MM.1S (cell line): Measurements from ENCODE around the gene OBSCN.

Experiments used
- EZH2 ChIP-seq: fragments of 300-600 bp; sonication (generic); optimal IDR thresholded peaks from 2 replicates; pipeline ENCODE3; 2017; ENCODE audit warnings: low read depth, mild to moderate bottlenecking, antibody characterized with exemption, low read length, mixed read lengths
- EZH2phosphoT487 ChIP-seq: fragments of 300-600 bp; sonication (generic); IDR thresholded peaks from 2 replicates; pipeline ENCODE4 v1.6.1; 2018; ENCODE audit warnings: antibody characterized with exemption, low read length
- TF ChIP-seq, protein P1 (sequence below): fragments of 300-600 bp; sonication (generic); IDR thresholded peaks from 2 replicates; pipeline ENCODE4 v1.5.1; 2016; ENCODE audit warnings: antibody characterized with exemption, low read length, mixed read lengths

DNA sequence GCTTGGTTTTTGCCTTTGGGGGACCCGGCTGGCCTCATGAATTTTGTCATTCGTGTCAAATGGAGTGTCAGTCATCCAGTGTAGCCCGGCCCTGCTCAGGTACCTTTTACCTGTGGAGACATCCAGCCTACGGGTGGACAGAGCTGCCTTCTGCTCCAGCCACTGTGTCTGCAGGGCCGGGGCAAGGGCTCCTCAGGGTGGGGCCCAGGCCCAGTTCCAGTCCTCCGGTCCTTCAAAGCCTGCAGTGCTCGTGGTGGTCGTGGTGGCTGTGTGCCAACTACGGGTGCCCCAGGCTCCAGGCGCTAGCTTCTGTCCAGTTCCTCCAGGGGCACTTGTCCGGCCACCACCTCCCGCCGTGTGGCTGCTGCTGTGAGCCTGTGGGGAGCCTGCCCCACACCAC lies 144.0 kb downstream of the OBSCN start:
- TF ChIP-seq, protein P1, sequence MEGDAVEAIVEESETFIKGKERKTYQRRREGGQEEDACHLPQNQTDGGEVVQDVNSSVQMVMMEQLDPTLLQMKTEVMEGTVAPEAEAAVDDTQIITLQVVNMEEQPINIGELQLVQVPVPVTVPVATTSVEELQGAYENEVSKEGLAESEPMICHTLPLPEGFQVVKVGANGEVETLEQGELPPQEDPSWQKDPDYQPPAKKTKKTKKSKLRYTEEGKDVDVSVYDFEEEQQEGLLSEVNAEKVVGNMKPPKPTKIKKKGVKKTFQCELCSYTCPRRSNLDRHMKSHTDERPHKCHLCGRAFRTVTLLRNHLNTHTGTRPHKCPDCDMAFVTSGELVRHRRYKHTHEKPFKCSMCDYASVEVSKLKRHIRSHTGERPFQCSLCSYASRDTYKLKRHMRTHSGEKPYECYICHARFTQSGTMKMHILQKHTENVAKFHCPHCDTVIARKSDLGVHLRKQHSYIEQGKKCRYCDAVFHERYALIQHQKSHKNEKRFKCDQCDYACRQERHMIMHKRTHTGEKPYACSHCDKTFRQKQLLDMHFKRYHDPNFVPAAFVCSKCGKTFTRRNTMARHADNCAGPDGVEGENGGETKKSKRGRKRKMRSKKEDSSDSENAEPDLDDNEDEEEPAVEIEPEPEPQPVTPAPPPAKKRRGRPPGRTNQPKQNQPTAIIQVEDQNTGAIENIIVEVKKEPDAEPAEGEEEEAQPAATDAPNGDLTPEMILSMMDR = no peak
- no peak for TF ChIP-seq EZH2phosphoT487
- TF ChIP-seq EZH2 = no peak
